OCI-LY1 (cell line): ENCODE measurements around the gene MMEL1.
"Not testable (repeated sequence)": the region's sequence is repeated elsewhere in the genome, so short reads cannot be mapped to it uniquely, and the experiment has no call there.

Experiments used
- H2AFZ ChIP-seq: fragments of 200-600 bp; sonication (generic), shearing (Covaris generic); 2 replicates; pipeline ENCODE4 v1.6.0; 2014; ENCODE audit warnings: antibody characterized with exemption, mild to moderate bottlenecking, low read length
- H3F3A ChIP-seq: fragments of 200-600 bp; sonication (generic), shearing (Covaris generic); 2 replicates; pipeline ENCODE4 v1.6.0; 2014; ENCODE audit warnings: mild to moderate bottlenecking, antibody characterized with exemption, low read length, moderate library complexity; ENCODE audit not compliant: insufficient read depth
- H3K27ac ChIP-seq: fragments of 200-600 bp; sonication (generic); 2 replicates; pipeline ENCODE4 v1.5.1; 2014; ENCODE audit warnings: low read length, mixed run types, mild to moderate bottlenecking, low read depth; ENCODE audit not compliant: poor library complexity, severe bottlenecking
- H3K27me3 ChIP-seq: fragments of 200-600 bp; sonication (generic); 2 replicates; pipeline ENCODE4 v1.6.0; 2014; ENCODE audit warnings: antibody characterized with exemption, mild to moderate bottlenecking, low read length, moderate library complexity; ENCODE audit not compliant: insufficient read depth
- H3K36me3 ChIP-seq: fragments of 200-600 bp; sonication (generic); 2 replicates; pipeline ENCODE4 v1.6.1; 2014; ENCODE audit warnings: mild to moderate bottlenecking, antibody characterized with exemption, low read length, moderate library complexity, mixed read lengths; ENCODE audit not compliant: insufficient read depth
- H3K4me1 ChIP-seq: fragments of 200-600 bp; sonication (generic); 2 replicates; pipeline ENCODE4 v1.5.1; 2014; ENCODE audit warnings: mild to moderate bottlenecking, low read length, moderate library complexity; ENCODE audit not compliant: insufficient read depth, severe bottlenecking
- H3K4me2 ChIP-seq: fragments of 200-600 bp; sonication (generic), shearing (Covaris generic); 2 replicates; pipeline ENCODE4 v1.6.1; 2014; ENCODE audit warnings: low read length
- H3K4me3 ChIP-seq: fragments of 200-600 bp; sonication (generic); 2 replicates; pipeline ENCODE4 v1.5.1; 2014; ENCODE audit warnings: low read length, low read depth, mild to moderate bottlenecking, mixed read lengths; ENCODE audit not compliant: poor library complexity, severe bottlenecking
- H3K79me2 ChIP-seq: fragments of 200-600 bp; shearing (Covaris generic); 2 replicates; pipeline ENCODE4 v1.6.1; 2016; ENCODE audit warnings: mixed run types, low read length, mixed read lengths; ENCODE audit not compliant: insufficient read depth
- H3K9ac ChIP-seq: fragments of 200-600 bp; sonication (generic), shearing (Covaris generic); 2 replicates; pipeline ENCODE4 v1.6.1; 2014; ENCODE audit warnings: mild to moderate bottlenecking, low read length, mixed read lengths
- H3K9me2 ChIP-seq: fragments of 200-600 bp; sonication (generic), shearing (Covaris generic); 2 replicates; pipeline ENCODE4 v1.6.1; 2014; ENCODE audit warnings: low read depth, mild to moderate bottlenecking, low read length, mixed read lengths
- H3K9me3 ChIP-seq: fragments of 200-600 bp; shearing (Covaris generic); 2 replicates; pipeline ENCODE4 v1.6.1; 2014; ENCODE audit warnings: low read length, mixed read lengths
- H4K20me1 ChIP-seq: fragments of 200-600 bp; sonication (generic), shearing (Covaris generic); 2 replicates; pipeline ENCODE4 v1.6.0; 2016; ENCODE audit warnings: mild to moderate bottlenecking, low read length; ENCODE audit not compliant: insufficient read depth
- EZH2 ChIP-seq: fragments of 200-600 bp; sonication (generic), shearing (Covaris generic); IDR thresholded peaks from 2 replicates; pipeline ENCODE4 v1.8.0; 2017; ENCODE audit warnings: borderline replicate concordance, mixed run types, mild to moderate bottlenecking, antibody characterized with exemption, low read length, moderate library complexity, mixed read lengths
- TF ChIP-seq, protein P1 (sequence below): fragments of 200-600 bp; sonication (generic), shearing (Covaris generic); IDR thresholded peaks from 2 replicates; pipeline ENCODE4 v1.5.1; 2017; ENCODE audit warnings: mild to moderate bottlenecking, antibody characterized with exemption, low read length, moderate library complexity, mixed read lengths

Gene MMEL1

DNA sequence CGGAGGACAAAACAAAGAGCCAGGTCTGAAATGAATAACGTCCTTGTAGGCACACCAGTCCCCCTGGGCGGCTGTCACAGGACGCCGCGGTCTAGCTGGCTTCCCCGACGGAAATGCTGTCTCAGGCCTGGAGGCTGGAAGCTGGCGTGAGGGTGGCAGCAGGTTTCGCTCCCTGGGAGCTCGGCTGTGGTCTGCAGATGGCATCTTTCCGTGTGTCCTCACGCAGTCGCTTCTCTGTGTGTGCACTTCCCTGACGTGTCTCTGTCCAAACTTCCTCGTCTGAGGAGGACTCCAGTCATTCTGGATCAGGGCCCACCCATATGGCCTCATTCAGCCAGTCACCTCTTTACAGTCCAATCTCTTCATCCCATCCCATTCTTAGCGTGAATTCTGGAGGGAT lies 62.5 kb downstream of the MMEL1 start:
- H2AFZ ChIP-seq, result no peak overlapping the region
- H3F3A ChIP-seq, result no peaks in the 10 kb centered on the region
- H3K79me2 ChIP-seq, result no peaks in the 10 kb centered on the region
- no peaks in the 10 kb centered on the region for H3K36me3 ChIP-seq
- no peak overlapping the region for H3K27ac ChIP-seq
- H3K9me3 ChIP-seq, result no peaks in the 10 kb centered on the region
- TF ChIP-seq EZH2, result no peak
- TF ChIP-seq, protein P1, sequence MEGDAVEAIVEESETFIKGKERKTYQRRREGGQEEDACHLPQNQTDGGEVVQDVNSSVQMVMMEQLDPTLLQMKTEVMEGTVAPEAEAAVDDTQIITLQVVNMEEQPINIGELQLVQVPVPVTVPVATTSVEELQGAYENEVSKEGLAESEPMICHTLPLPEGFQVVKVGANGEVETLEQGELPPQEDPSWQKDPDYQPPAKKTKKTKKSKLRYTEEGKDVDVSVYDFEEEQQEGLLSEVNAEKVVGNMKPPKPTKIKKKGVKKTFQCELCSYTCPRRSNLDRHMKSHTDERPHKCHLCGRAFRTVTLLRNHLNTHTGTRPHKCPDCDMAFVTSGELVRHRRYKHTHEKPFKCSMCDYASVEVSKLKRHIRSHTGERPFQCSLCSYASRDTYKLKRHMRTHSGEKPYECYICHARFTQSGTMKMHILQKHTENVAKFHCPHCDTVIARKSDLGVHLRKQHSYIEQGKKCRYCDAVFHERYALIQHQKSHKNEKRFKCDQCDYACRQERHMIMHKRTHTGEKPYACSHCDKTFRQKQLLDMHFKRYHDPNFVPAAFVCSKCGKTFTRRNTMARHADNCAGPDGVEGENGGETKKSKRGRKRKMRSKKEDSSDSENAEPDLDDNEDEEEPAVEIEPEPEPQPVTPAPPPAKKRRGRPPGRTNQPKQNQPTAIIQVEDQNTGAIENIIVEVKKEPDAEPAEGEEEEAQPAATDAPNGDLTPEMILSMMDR, result no peak
- H3K4me2 ChIP-seq, result no peak overlapping the region
- H4K20me1 ChIP-seq, result no peaks in the 10 kb centered on the region
- no peak overlapping the region for H3K9ac ChIP-seq
- H3K4me3 ChIP-seq, result no peak overlapping the region
- H3K27me3 ChIP-seq, result peaks cover 5% of the 10 kb centered on the region; the same call in 1 of the 2 replicates
- H3K9me2 ChIP-seq, result no peaks in the 10 kb centered on the region
- H3K4me1 ChIP-seq, result no peaks in the 10 kb centered on the region

DNA sequence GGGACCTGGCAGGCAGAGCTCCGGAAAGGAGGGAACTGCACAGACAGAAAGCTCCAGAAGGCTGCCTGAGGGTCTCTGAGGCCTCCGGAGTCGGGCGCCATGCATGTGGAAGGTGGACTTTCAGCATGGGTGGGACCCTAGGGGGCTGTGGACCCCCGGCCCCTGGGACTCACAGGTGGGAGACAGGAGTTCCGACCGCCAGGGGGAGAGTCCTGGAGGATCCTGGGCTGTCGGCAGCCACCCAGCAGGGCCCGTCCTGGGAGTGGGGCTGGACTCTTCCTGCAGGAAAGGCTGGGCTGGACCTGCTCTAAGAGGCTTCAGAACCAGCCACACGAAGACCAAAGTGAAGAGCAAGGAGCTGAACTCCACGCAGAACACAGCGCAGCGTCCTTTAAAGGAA lies 63.1 kb downstream of the MMEL1 start:
- H3K9ac ChIP-seq, H3K4me1 ChIP-seq, H3K9me2 ChIP-seq, H3K27me3 ChIP-seq, H3K79me2 ChIP-seq, H2AFZ ChIP-seq, H4K20me1 ChIP-seq, H3K9me3 ChIP-seq, H3K36me3 ChIP-seq, H3K4me3 ChIP-seq, H3F3A ChIP-seq, H3K27ac ChIP-seq, H3K4me2 ChIP-seq: not testable (repeated sequence)

- Histone ChIP-seq H3K9me3 (no peaks in the 10 kb centered on the region), H3K27me3 (peaks cover 5% of the 10 kb centered on the region; the same call in 1 of the 2 replicates), H3K4me2 (no peak overlapping the region), H3K27ac (no peak overlapping the region), H3K9ac (no peak overlapping the region), H2AFZ (no peak overlapping the region), H3K79me2 (no peaks in the 10 kb centered on the region), H3K4me1 (no peaks in the 10 kb centered on the region), H3K9me2 (no peaks in the 10 kb centered on the region), H3F3A (no peaks in the 10 kb centered on the region), H3K36me3 (no peaks in the 10 kb centered on the region), H3K4me3 (no peak overlapping the region), H4K20me1 (no peaks in the 10 kb centered on the region)
- no peak for TF ChIP-seq EZH2
- TF ChIP-seq, protein P1, result no peak
Observed at GRCh38 chr1:2569060-2569459, 63.8 kb downstream of the MMEL1 start.

GRCh38 chr1:2568187-2568816 lies 64.5 kb downstream of the MMEL1 start:
- not testable (repeated sequence) for H3K4me2 ChIP-seq, H3K9ac ChIP-seq, H3K9me2 ChIP-seq, H3F3A ChIP-seq, H3K9me3 ChIP-seq, H4K20me1 ChIP-seq, H3K27me3 ChIP-seq, H3K79me2 ChIP-seq, H3K4me3 ChIP-seq, H3K36me3 ChIP-seq, H3K27ac ChIP-seq, H3K4me1 ChIP-seq, H2AFZ ChIP-seq
